Islet precursor cell (in vitro differentiated cells): ENCODE measurements around the gene LCMT1.
"Not testable (repeated sequence)": the region's sequence is repeated elsewhere in the genome, so short reads cannot be mapped to it uniquely, and the experiment has no call there.

Experiments
- DNase-seq: peaks from one replicate; pipeline ENCODE4 v3.0.0-alpha.2; 2018

The LCMT1 gene

GRCh38 chr16:25097276-25097975, 14.1 kb upstream of the LCMT1 start:
- DNase-seq, result no peak

DNA sequence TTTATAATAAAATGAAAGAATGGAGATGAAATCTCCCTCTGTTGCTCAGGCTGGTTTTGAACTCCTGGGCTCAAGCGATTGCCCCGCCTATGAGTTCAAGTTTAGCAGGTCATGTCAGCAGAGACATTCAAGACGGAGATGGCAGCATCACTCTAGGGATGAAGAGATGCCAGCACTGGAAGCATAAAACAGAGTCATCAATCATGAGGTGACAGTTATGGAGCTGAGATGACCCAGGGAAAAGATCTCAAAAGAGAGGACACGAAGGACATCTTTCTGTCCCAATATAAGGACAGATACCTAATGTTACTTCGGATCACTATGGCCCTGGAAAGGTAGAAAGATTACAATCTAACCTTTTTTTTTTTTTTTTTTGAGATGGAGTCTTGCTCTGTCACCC, 11.0 kb upstream of the LCMT1 start:
- no peak for DNase-seq

GRCh38 chr16:25106567-25107465, 4.7 kb upstream of the LCMT1 start:
- peak; percentile 97 for DNase-seq

DNA sequence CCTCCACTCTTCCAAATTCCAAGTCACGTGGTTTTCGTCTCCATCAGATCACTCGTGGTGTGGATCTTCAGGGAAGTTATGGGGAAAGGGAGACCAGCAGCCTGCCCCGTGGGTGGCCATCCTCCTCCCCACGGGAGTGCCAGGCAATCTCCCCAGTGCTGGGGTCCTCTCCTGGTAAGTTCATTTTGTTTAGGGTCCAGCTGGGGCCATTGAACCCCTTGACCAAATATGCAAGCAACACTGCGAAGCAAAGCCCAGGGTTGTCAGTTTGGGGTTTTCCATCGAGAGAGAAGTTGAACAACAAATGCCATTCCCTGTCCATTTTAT, 4.1 kb upstream of the LCMT1 start:
- DNase-seq, result no peak

DNA sequence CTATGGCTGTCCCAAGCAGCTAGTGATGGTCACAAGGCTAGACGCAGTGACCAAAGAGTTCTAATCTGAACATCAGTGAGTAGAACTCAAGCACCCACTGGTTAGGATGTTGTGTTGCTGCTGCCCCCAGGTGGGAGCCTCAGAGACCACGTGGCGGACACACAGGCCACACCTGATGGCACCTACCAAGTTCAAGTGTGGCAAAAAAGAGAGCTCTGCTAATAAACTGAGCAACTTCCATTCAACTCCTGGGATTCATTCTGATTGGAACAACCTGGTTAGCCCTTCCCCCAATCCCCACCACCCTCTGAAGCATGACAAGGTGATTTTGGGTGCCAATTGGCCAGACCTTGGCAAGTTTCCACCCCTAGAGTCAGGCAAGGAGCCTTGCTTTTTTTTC, 3.5 kb upstream of the LCMT1 start:
- DNase-seq, result no peak

- DNase-seq, result peak; percentile 59
Measured at GRCh38 chr16:25109643-25110042, 1.9 kb upstream of the LCMT1 start.

DNA sequence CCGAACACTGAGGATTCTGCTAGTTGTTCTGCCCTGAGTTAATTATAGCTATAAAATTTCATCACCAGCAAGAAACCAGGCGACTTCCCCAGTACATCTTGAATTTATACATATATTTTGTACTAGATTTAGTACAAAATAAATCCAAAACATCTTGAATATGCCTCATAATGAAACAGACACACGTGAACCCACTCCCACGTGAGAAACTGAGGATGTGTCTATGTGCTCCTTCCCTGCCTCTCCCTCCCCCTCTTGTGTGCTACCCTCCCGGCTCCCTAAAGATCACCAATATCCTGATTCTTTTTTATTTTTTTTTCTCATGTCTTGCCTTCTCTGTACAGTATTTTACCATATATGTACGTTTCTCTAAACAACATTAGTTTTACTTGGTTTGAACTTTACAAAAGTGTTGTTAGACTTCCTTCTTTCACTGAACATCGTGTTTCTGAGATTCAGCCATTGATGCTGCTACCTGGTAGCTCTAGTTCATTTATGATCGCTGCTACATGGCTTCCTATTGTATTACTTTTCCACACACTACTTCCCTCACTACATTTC, 1.1 kb upstream of the LCMT1 start:
- DNase-seq, result no peak

DNA sequence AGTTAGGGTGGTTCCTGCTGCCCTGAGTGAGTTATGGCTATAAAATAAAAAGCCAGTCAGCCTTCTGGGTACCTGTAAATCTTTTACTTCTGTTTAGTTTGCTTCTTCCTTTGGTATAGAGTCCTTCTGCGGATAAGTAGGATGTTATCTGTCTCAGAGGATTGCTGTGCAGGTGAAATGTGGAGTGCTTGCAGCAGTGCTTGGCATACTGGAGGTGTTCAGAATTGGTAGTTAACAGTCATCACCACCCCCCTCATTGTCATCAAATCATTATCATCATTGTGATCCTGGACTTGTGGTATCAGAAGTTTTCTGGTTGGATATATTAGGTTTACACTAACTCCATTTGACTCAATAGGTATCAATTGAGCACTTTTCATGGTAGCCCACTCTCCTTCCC, 2.6 kb downstream of the LCMT1 start:
- no peak for DNase-seq

DNA sequence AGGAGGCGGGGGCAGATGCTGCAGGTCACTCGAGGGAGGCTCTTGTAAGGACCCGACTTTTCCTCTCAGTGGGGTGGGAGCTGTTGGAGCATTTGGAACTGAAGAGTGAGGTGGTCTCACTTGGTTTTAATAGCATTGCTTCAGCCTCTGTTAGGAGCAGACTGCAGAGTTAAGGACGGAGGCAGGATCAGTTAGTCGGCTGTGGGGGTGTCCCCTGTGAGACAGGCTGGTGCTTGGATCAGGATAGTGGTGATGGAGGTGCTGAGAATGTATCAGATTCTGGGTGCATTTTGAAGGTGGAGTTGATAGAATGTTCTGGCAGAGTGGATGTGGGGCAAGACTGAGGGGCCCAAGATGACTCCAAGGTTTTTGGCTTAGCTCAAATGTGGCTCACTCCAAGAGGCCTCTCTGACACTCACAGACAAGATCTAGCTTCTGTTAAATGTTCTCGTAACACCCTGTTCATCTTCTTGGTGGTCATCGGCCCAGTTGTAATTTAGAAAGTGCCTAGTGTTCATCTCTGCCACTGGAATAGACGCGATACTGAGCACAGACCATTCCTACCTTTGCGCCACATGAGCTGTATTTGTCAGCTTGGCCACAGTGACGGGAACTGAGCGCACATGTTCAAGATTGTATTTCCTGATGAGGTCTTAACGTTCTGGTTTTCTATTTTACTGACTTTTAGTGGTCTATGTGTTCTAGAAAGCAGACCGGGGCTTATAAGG, 7.5 kb downstream of the LCMT1 start:
- DNase-seq, result no peak

- no peak for DNase-seq
Measured at GRCh38 chr16:25121824-25122600, 10.5 kb downstream of the LCMT1 start.

- DNase-seq, result peak; percentile 69
Measured at GRCh38 chr16:25124503-25124902, 13.0 kb downstream of the LCMT1 start.

DNA sequence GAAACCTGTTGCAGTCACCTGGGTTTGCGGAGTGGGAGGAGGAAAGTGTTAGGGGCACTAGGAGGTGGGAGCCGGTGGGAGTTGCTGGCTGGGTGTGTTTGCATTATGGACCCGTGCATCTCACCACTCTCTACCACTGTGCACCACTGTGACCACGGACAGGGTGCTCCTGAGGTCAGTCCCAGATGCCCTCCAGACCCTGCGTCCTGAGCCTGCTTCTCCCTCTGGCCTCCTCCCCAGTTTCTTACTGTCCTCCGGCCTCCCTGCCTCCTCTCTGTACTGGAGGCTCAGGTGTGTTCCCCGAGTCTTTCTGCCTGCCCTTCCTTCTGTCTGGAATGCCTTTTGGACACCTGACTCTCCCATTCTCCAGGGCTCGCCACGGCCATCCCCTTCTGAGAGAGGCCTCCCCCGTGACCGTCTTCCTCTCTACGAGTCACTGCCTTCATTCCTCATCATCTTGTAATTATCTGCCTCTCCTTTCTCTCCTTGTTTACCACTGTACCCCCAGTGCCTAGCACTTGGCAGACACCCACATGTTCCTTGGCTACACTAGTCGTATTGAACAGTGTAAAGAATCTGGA, 14.6 kb downstream of the LCMT1 start:
- DNase-seq, result peak; percentile 68

DNA sequence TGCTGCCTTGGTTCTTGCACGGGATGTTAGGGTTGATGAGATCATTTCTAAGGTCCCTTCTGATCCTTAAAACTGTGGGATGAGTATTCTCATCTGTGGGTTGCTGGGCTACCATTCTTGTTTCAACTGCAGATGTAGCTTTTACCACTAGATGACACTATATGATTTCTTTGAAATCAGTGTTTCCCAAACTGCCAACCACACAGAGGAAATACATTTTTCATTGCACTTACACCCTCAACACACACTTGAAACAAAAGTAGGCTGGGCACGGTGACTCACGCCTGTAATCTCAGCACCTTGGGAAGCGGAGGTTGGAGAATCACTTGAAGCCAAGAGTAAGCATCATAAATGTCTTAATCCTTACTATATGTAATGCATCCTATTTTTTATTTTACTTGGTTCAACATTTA, 15.3 kb downstream of the LCMT1 start:
- DNase-seq, result peak; percentile 61

GRCh38 chr16:25132751-25133150, 21.2 kb downstream of the LCMT1 start:
- DNase-seq, result not testable (repeated sequence)

DNA sequence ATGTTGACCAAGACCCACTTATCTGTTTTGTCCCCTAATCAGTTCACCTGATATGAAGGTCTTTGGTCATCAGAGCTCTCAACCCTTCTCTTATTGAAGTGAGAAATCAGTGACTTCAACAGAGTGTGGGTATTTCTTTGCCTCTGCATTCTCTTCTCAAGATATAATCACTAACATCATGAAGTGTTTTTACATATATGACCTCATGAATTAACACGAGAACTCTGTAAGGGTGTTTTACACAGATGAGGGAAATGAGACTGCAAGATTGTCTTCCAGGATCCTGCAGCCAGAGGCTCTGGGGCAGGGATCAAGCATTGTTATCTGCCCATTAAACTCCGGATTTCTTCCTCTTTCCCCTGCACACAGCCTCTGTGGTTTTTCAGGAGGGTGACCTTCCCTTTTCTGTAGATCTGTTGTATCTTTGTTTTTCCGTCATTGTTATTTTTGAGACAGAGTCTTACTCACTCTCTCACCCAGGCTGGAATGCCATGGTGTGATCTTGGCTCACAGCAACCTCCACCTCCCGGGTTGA, 22.7 kb downstream of the LCMT1 start:
- DNase-seq, result no peak

- peak; percentile 59 for DNase-seq
Measured at GRCh38 chr16:25135254-25135878, 23.8 kb downstream of the LCMT1 start.

DNA sequence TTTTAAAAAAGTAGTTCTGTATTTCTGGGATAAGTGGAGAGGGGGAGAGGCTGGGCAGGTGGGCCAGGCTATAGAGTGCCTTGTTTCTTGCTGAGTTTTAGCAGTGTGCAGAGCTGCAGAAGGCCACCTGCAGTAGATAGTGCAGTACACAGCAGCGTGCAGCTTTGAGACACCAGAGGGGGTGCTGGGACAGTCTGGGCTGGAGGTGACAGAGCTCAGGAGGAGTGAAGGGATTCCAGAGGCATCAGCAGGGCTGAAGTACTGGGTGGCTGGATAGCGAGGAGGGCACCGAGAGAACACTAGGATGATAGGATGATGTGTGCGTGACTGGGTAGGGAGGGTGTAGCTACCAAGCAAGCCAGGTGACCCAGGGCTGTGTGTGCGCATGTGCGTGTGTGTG, 26.6 kb downstream of the LCMT1 start:
- DNase-seq, result peak; percentile 67

DNA sequence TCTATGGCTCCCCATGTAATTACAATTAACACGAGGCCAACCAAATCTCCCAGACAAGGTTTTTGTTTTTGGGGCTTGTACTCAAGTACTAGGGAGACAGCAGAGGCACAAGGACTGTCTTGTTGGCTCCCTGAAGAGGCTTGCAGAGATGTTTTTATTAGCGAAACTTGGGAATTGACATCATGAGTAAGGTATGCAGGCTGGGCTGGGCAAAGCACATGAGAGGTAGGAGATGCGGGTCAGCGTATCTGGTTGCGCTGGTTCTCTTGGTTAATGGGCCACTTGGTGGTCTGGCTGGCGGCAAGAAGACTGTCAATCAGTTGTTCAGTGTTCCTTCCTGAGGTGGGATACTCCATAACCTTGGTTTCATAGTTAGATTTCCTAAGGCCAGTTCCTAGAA, 28.9 kb downstream of the LCMT1 start:
- DNase-seq, result peak; percentile 92

GRCh38 chr16:25141648-25142047, 30.1 kb downstream of the LCMT1 start:
- no peak for DNase-seq

DNA sequence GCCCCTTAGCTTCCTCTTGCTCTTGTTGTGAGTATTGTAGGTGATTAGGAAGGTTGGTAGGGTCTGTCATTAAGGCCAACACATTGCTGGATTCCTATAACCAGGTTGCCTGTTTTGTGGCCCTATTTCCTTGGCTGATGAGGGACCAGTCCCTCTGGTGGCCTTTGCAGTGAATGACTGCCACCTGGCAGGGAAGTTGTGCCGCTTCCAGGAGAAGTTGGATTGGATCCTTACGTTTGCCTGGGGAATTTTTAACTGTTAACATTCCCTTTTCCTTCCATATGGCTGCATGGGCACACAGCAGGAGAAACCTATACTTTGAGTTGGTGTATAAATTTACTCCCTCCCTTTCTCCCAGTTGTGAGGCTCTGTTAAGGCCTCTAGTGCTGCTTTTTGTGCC, 32.4 kb downstream of the LCMT1 start:
- DNase-seq, result no peak

- peak; percentile 95 for DNase-seq
Measured at GRCh38 chr16:25148568-25149215, 37.1 kb downstream of the LCMT1 start.
